PC-3 (cell line): ENCODE measurements around the gene LMO1. TPM values are rescaled to one million over a fixed set of nuclear protein-coding genes. Genes with fewer than 3 reads are reported as not detected.

Source experiments
- ATAC-seq: fragments of 200-7000 bp; cut with Tn5 transposase; 2 replicates; pipeline ENCODE4 v1.9.1; 2020; ENCODE audit warnings: mild to moderate bottlenecking, moderate library complexity
- BruUV-seq: library from RNA; stranded (reverse); fragments of 400-500 nt; replicated peaks from 2 replicates; lab custom pipeline; 2021; lab: Mats Ljungman, UMichigan
- CTCF ChIA-PET: fragments of 300-600 bp; sonication (Branson Sonifier 250); formaldehyde crosslinking; loops from one replicate; lab custom pipeline; 2022; ENCODE audit warnings: antibody characterized with exemption; lab: Charles Lee
- POLR2A ChIA-PET: fragments of 300-600 bp; sonication (Branson Sonifier 250); formaldehyde crosslinking; loops from one replicate; lab custom pipeline; 2022; ENCODE audit warnings: antibody characterized with exemption; ENCODE audit not compliant: unreplicated experiment; lab: Charles Lee
- DNase-seq: peaks from one replicate; pipeline ENCODE4 v3.0.0-alpha.2; 2015
- H2AFZ ChIP-seq: fragments of 300-600 bp; sonication (generic); 2 replicates; pipeline ENCODE4 v1.6.0; 2016; ENCODE audit warnings: antibody characterized with exemption, low read length
- H3F3A ChIP-seq: fragments of 300-600 bp; sonication (generic); one replicate; pipeline ENCODE4 v1.6.0; 2017; ENCODE audit warnings: antibody characterized with exemption, low read length, control low read depth, mild to moderate bottlenecking; ENCODE audit not compliant: unreplicated experiment
- H3K27ac ChIP-seq: fragments of 300-600 bp; sonication (generic); 2 replicates; pipeline ENCODE4 v1.5.1; 2016; ENCODE audit warnings: mild to moderate bottlenecking, low read length
- H3K27me3 ChIP-seq: fragments of 300-600 bp; sonication (generic); 2 replicates; pipeline ENCODE4 v1.6.1; 2016; ENCODE audit warnings: low read length, mixed read lengths
- H3K36me3 ChIP-seq: fragments of 300-600 bp; sonication (generic); 2 replicates; pipeline ENCODE4 v1.6.1; 2016; ENCODE audit warnings: low read depth, mixed run types, low read length, mixed read lengths
- H3K4me1 ChIP-seq: fragments of 300-600 bp; sonication (generic); 2 replicates; pipeline ENCODE4 v1.5.1; 2016; ENCODE audit warnings: low read length; ENCODE audit not compliant: insufficient read depth
- H3K4me2 ChIP-seq: fragments of 300-600 bp; sonication (generic); 2 replicates; pipeline ENCODE4 v1.6.0; 2016; ENCODE audit warnings: low read length
- H3K4me3 ChIP-seq: fragments of 300-600 bp; sonication (generic); 2 replicates; pipeline ENCODE4 v1.5.1; 2016; ENCODE audit warnings: mild to moderate bottlenecking, low read length, mixed read lengths
- H3K79me2 ChIP-seq: fragments of 300-600 bp; sonication (generic); 2 replicates; pipeline ENCODE4 v1.6.1; 2017; ENCODE audit warnings: low read length, mixed read lengths
- H3K9ac ChIP-seq: fragments of 300-600 bp; sonication (generic); 2 replicates; pipeline ENCODE4 v1.6.0; 2016; ENCODE audit warnings: mild to moderate bottlenecking, low read length
- H3K9me2 ChIP-seq: fragments of 300-600 bp; sonication (generic); replicated peaks from 2 replicates; pipeline ENCODE4 v1.6.1; 2016; ENCODE audit warnings: mixed run types, low read length, mixed read lengths
- H3K9me3 ChIP-seq: fragments of 300-600 bp; sonication (generic); 2 replicates; pipeline ENCODE4 v1.6.1; 2016; ENCODE audit warnings: low read length, mixed read lengths
- H4K20me1 ChIP-seq: fragments of 300-600 bp; sonication (generic); 2 replicates; pipeline ENCODE4 v1.6.1; 2016; ENCODE audit warnings: low read length, mixed read lengths
- CTCF ChIP-seq: fragments of 300-600 bp; sonication (generic); conservative IDR thresholded peaks from 2 replicates; pipeline ENCODE4 v1.5.1; 2017; ENCODE audit warnings: antibody characterized with exemption, low read depth, mild to moderate bottlenecking, low read length
- EZH2 ChIP-seq: fragments of 300-600 bp; sonication (generic); IDR thresholded peaks from one replicate; pipeline ENCODE4 v1.6.1; 2017; ENCODE audit warnings: antibody characterized with exemption, mild to moderate bottlenecking, low read length; ENCODE audit not compliant: unreplicated experiment
- EZH2phosphoT487 ChIP-seq: fragments of 300-600 bp; sonication (generic); IDR thresholded peaks from 2 replicates; pipeline ENCODE4 v1.6.1; 2018; ENCODE audit warnings: mild to moderate bottlenecking, antibody characterized with exemption, low read length, borderline replicate concordance
- intact Hi-C: fragments of 100-400 bp; cut with micrococcal nuclease; formaldehyde crosslinking; loops from 2 replicates; pipeline ENCODE4 v1.9.0; 2023
- total RNA-seq: library from RNA; depleted of rRNA; stranded (reverse); fragments of >200 nt; gene quantifications from 2 replicates; pipeline ENCODE4 v1.2.3, GENCODE V29; 2014

The LMO1 gene
- total RNA-seq, 1 experiment from 2014 or later: 0.15 TPM

GRCh38 chr11:8257003-8257664 is 6.5 kb downstream of the LMO1 start:
- H3K4me2 ChIP-seq: no peak overlapping the region
- ATAC-seq (no peak), DNase-seq (no peak)
- TF ChIP-seq EZH2 (no peak), CTCF (no peak), EZH2phosphoT487 (no peak)
- no peak overlapping the region for H2AFZ ChIP-seq
- no peak overlapping the region for H3K9ac ChIP-seq
- no peaks in the 10 kb centered on the region for H3K4me1 ChIP-seq
- no peaks in the 10 kb centered on the region for H3K9me2 ChIP-seq
- no peaks in the 10 kb centered on the region for H3K36me3 ChIP-seq
- intact Hi-C loops: no loop called here
- H3K79me2 ChIP-seq: no peaks in the 10 kb centered on the region
- H3K27me3 ChIP-seq: peaks cover 31% of the 10 kb centered on the region
- no peaks in the 10 kb centered on the region for H4K20me1 ChIP-seq
- H3K9me3 ChIP-seq: no peaks in the 10 kb centered on the region
- H3F3A ChIP-seq: no peaks in the 10 kb centered on the region
- ChIA-PET POLR2A (no interaction called here), CTCF (no interaction called here)
- no TSS peak for BruUV-seq
- H3K27ac ChIP-seq: no peak overlapping the region
- H3K4me3 ChIP-seq: no peak overlapping the region

DNA sequence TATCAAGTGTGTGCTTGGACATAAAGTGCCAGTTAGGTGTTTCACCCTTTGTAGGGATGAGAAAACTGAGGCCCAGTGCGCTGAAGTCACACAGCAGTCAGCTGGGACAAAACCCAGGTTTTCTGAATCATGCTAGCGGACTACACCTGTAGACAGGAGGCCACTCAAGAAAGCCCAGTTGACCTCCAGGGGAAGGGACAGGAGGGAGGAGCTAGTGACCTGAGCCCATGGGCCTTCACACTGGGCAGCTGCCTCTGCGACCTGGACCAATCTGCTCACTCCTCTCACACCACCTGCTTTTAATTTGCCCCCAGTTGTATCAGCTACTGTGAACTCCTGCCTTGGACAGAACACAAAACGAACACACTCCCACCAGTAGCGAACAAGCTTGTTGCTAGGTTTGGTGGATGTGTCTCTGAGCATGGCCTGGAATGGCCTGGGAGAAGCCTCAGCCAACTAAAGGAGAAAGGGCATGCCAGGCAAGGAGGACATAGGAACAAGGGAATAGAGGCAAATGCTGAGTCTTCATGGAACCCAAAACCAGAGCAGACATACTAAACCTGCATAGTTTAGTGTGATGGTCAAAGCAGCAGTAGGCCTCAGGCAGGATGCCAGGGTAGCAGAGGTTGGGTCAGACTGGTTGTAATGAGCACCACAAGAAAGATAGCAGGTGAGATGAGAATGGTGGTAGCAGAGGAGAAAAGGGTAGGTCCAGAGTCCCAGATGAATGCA is 7.2 kb downstream of the LMO1 start:
- Histone ChIP-seq H3K9me2 (no peaks in the 10 kb centered on the region), H3K9ac (no peak overlapping the region), H3K4me1 (no peaks in the 10 kb centered on the region), H2AFZ (no peak overlapping the region), H3K36me3 (no peaks in the 10 kb centered on the region), H3K4me3 (no peak overlapping the region), H3K4me2 (no peak overlapping the region), H3K27me3 (peaks cover 24% of the 10 kb centered on the region), H3K27ac (no peak overlapping the region), H4K20me1 (no peaks in the 10 kb centered on the region), H3K79me2 (no peaks in the 10 kb centered on the region), H3K9me3 (no peaks in the 10 kb centered on the region), H3F3A (no peaks in the 10 kb centered on the region)
- no TSS peak for BruUV-seq
- ATAC-seq (no peak), DNase-seq (no peak)
- no peak for TF ChIP-seq EZH2
- no peak for TF ChIP-seq CTCF
- TF ChIP-seq EZH2phosphoT487: no peak
- ChIA-PET CTCF (no interaction called here), POLR2A (no interaction called here)
- intact Hi-C loops: no loop called here

GRCh38 chr11:8253566-8253965 is 10.1 kb downstream of the LMO1 start:
- H3K27me3 ChIP-seq: peaks cover 12% of the 10 kb centered on the region
- no peaks in the 10 kb centered on the region for H3K9me3 ChIP-seq
- intact Hi-C loops: no loop called here
- no peaks in the 10 kb centered on the region for H3K36me3 ChIP-seq
- H3K4me3 ChIP-seq: no peak overlapping the region
- H3K4me2 ChIP-seq: no peak overlapping the region
- no peaks in the 10 kb centered on the region for H3K4me1 ChIP-seq
- DNase-seq: no peak
- CTCF ChIA-PET: no interaction called here
- no peak overlapping the region for H3K27ac ChIP-seq
- H3K9me2 ChIP-seq: no peaks in the 10 kb centered on the region
- POLR2A ChIA-PET: no interaction called here
- BruUV-seq: no TSS peak
- no peak overlapping the region for H3K9ac ChIP-seq
- no peaks in the 10 kb centered on the region for H3K79me2 ChIP-seq
- no peak for ATAC-seq
- TF ChIP-seq EZH2phosphoT487 (no peak), EZH2 (no peak), CTCF (no peak)
- H4K20me1 ChIP-seq: no peaks in the 10 kb centered on the region
- H2AFZ ChIP-seq: no peak overlapping the region
- H3F3A ChIP-seq: no peaks in the 10 kb centered on the region
